GM21515 (cell line): ENCODE data around the gene PATJ.
"Not testable (repeated sequence)": the region's sequence is repeated elsewhere in the genome, so short reads cannot be mapped to it uniquely, and the experiment has no call there.

Experiments used
- ATAC-seq: cut with Tn5 transposase; IDR thresholded peaks from one replicate; pipeline ENCODE4 v1.9.1; 2021; ENCODE audit not compliant: unreplicated experiment

The PATJ gene

DNA sequence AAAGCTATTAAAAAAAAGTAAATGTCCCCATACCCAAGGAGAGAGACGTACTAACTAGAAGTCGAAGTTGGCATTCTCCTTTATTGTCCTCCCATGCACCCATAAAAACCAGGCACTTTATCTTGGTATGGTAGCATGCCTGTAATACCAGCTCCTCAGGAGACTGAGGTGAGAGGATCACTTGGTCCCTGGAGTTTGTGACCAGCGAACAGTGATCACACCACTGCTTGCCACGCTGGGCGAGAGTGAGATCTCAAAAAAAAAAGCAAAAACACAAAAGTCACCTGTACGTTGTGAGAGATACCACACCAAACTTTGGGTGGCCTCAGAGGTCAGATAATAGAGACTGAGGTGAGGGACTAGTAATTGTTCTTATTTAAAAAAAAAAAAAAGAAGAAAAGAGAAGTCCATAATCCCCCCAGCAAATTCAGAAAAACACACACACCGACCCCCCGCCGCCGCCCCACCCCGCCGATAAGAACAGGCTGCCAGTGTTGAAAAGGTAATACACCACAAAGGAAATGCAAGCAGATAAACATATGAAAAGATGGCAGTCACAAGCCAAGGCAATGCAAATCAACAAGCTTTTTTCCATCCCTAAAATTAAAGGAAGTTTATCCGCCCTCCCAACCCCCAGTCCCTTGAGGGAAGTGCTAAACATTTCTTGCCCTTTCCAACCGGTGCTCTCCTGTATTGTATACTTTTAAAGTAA is 455.9 kb downstream of the PATJ start:
- ATAC-seq: no peak

DNA sequence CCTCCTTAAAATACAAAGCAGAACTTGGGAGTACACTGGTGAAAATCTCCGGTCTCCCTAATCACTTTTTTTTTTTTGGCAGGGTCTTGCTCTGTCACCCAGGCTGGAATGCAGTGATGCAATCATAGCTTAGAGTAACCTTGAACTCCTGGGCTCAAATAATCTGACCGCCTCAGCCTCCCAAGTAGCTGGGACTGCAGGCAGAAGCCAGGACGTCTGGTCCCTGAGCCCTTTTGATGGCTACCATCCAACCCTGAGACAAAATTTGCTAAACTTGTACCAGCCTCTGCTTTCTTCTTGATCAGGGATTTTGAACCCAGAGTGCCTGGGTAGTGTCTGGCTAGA is 456.5 kb downstream of the PATJ start:
- ATAC-seq: no peak

DNA sequence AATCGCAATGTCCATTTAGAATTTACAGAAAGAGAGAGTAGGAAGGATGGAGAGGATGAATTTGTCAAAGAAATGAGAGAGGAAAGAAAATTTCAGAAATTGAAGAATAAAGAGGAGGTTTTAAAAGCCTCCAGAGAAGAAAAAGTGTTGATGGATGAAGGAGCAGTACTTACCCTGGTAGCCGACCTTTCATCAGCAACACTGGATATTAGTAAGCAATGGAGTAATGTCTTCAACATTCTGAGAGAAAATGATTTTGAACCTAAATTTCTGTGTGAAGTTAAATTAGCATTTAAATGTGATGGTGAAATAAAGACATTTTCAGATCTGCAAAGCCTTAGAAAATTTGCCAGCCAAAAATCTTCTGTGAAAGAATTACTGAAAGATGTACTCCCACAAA is 464.9 kb downstream of the PATJ start:
- ATAC-seq: no peak

DNA sequence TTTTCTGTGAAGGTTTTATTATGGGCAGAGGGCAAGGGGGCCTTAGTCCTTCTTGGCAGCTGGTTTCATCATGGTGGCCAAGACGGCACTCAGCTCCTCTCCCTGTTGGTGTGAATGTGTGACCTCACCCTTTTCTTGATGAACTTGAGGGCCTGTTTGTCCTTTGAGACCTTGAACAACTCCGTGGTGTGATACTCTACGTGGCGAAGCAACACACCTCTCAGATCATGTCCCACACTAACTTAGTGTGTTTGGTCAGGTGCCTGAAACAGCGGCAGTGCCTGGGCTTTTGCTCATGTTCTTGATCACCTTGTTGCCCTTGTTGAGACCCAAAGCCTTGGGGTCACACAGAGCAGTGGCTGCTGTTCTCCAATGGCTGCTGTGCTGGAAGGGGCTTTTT is 465.8 kb downstream of the PATJ start:
- ATAC-seq: no peak

DNA sequence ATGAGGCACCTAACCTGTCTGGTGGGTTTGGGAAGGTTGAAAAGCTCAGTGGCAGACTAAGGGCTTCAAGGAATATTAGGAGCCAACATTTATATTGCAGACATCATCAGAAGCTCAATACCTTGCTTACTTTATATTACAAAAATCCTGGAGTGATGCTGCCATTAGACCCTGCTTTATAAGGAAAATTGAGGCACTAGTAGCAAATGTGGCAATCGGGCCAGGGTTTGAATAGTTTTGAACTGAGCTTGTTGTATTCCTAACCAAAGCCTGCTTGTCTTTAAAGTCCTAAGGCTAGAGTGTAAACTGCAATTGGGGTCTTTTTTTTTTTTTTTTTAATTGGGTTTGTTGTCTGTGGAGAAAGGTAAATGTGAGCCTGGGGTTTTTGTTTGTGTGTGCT is 466.7 kb downstream of the PATJ start:
- ATAC-seq: no peak

DNA sequence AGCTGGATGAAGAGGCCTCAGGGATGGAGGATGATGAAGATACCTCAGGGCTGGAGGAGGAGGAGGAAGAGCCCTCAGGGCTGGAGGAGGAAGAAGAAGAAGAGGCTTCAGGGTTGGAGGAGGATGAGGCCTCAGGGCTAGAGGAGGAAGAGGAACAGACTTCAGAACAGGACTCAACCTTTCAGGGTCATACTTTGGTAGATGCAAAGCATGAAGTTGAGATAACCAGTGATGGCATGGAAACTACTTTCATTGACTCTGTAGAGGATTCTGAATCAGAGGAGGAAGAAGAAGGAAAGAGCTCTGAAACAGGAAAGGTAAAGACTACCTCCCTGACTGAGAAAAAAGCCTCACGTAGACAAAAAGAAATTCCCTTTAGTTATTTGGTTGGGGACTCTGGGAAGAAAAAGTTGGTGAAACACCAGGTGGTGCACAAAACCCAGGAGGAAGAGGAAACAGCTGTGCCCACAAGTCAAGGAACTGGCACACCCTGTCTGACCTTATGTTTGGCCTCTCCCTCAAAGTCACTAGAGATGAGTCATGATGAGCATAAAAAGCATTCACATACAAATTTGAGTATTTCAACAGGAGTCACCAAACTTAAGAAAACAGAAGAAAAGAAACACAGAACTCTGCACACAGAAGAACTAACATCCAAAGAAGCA is 467.8 kb downstream of the PATJ start:
- no peak for ATAC-seq

DNA sequence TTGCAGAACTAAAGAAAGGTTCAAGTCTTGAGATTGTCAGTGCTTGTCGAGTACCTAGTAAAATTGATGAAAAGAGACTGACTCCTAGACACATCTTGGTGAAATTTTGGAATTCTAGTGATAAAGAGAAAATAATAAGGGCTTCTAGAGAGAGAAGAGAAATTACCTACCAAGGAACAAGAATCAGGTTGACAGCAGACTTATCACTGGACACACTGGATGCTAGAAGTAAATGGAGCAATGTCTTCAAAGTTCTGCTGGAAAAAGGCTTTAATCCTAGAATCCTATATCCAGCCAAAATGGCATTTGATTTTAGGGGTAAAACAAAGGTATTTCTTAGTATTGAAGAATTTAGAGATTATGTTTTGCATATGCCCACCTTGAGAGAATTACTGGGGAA is 468.7 kb downstream of the PATJ start:
- ATAC-seq: no peak

DNA sequence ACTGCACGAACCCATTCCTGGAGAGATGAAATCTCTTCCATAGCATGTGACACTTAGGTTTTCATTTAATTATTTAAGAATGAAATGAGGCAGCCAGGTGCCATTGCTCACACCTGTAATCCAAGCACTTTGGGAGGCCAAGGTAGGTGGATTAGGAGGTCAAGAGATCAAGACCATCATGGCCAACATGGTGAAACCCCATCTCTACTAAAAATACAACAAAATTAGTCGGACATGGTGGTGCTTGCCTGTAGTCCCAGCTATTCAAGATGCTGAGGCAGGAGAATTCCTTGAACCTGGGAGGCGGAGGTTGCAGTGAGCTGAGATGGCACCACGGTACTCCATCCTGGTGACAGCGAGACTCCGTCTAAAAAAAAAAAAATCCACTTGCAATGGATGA is 470.1 kb downstream of the PATJ start:
- no peak for ATAC-seq

DNA sequence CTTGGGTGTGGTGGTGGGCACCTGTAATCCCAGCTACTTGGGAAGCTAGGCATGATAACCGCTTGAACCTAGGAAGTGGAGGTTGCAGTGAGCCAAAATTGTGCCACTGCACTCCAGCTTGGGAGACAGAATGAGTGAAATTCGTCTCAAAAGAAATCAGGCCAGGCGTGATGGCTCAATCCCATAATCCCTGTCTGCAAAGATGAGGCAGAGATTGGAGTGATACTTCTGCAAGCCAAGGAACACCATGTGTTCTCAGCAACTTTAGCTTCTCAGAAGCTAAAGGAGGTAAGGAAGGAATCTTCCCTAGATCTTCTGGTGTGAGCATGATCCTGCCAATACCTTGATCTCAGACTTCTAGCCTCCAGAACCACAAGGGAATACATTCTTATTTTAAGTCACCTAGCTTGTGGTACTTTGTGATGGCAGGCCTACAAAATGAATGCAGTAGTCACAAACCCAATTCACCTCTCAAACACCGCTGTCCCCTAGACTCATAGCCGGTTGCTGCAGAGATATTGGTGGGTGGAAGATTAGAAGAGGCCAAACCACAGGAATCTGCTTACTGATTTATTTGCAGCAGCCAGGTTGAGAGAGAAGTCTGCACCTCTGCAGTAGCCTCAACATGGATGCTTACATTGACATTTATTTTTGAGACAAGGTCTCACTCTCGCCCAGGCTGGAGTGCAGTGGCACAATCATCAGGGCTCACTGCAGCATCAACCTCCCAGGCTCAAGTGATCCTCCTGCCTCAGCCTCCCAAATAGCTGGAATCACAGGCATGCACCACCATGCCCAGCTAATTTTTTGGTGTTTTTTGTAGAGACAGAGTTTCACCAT is 471.0 kb downstream of the PATJ start:
- no peak for ATAC-seq

DNA sequence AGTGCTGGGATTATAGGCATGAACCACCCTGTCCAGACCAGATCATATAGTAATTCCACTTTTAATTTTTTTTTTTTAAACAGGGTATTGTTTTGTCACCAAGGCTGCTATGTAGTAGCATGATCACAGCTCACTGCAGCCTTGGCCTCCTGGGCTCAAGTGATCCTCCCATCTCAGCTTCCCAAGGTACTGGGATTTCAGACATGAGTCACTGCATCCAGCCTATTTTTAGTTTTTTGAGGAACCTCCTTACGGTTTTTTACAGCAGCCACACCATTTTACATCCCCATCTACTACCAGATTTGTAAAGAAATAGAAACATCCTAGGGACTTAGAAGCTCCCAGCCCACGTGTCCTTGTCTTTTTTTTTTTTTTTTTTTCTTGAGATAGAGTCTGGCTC is 476.3 kb downstream of the PATJ start:
- no peak for ATAC-seq

DNA sequence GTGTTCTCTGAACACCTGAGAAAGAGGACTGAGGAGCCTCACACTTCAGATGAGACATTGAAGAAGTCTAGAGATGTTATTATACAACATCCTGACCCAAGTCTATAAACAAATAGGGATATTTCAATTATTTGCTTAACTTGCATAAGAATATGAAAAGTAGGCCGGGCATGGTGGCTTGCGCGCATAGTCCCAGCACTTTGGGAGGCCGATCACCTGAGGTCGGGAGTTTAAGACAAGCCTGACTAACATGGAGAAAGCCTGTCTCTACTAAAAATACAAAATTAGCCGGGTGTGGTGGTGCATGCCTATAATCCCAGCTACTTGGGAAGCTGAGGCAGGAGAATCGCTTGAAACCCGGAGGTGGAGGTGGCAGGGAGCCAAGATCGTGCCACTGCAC is 478.2 kb downstream of the PATJ start:
- ATAC-seq: not testable (repeated sequence)

DNA sequence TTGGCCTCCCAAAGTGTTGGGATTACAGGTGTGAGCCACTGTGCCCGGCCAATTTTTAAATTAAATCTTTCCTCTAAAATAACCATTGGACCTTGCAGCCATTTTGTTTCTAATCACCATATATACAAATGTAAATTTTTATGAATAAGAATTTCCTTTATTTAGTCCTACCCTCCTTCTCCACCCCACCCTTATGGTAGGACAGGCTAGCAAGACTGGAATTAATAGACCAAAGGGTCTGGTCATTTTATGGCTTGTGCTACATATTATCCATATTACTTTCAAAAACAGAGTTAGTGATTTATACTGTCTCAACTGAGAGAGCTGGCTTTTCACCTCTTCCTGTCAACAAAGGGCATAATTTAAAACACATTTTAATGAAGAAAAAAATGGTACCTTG is 478.9 kb downstream of the PATJ start:
- ATAC-seq: no peak

DNA sequence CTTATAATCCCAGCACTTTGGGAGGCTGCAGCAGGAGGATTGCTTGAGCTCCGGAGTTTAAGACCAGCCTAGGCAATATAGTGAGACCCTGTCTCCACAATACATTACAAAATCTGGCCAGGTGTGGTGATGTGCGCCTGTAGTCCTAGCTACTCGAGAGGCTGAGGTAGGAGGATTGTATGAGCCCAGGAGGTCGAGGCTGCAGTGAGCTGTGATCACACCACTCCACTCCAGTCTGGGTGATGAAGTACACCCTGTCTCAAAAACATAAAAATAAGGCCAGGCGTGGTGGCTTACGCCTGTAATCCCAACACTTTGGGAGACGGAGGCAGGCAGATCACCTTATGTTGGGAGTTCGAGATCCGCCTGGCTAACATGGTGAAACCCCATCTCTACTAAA is 480.0 kb downstream of the PATJ start:
- ATAC-seq: no peak

DNA sequence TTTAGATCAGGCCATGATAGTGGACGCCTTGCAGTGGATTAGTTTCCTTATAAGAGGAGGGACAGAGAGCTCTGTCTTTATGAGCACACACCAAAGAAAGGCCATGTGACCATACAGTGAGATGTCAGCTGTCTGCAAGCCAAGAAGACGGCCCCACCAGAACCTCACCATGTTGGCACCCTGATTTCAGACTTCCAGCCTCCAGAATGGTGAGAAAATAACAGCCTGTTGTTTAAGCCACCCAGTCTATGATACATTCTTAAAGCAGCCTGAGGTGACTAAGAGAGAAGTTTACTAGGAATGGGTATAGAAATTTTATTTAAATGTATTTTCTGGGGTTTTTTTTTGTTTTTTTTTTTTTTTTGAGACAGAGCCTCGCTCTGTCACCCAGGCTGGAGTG is 481.9 kb downstream of the PATJ start:
- ATAC-seq: no peak

DNA sequence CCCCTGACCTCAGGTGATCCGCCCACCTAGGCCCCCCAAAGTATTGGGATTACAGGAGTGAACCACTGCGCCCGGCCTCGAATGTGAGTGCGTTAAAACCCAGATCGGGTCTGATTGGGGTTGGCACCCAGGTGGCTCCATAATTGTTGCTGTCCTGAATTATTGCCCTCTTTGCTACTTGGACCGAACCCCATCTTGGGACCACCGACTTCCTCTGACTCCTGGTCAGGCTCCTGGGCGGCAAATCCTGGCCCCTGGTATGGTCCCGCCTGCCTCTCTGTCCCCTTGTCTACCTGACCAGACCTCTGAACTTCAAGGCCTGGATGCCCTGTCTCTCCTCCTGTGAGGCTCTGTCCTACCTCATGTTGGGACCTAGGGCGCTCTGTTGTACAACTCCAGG is 485.2 kb downstream of the PATJ start:
- no peak for ATAC-seq
